Colon (tissue), 2 donors: ENCODE measurements around the gene RPEL1.

ENCODE experiments used
- FAIRE-seq: peaks from 2 replicates; lab custom pipeline; 2012; peaks lifted over from hg19 to GRCh38; lab: Jason Lieb, UNC
- donor health status: control.
- donor health status: control.

RPEL1 gene

DNA sequence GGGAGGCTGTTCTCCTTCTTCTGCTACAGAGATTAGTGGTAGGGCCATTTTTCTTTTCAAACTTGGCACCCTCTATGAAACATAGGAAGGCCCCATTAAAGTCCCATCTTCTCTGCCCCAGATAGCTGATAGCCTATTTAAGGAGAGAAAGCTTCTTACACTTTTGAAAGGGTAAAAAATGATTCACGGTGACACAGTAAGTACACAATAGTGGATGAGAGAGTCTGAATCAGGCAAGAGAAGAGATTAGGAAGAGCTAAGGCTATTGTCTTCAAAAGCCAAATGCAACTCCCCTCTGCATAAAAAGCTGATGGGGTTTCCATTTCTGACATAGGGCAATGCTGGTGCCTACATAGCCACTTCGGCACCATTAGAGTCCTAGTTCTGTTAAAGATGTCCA, 34.8 kb downstream of the RPEL1 start:
- no peak for FAIRE-seq

DNA sequence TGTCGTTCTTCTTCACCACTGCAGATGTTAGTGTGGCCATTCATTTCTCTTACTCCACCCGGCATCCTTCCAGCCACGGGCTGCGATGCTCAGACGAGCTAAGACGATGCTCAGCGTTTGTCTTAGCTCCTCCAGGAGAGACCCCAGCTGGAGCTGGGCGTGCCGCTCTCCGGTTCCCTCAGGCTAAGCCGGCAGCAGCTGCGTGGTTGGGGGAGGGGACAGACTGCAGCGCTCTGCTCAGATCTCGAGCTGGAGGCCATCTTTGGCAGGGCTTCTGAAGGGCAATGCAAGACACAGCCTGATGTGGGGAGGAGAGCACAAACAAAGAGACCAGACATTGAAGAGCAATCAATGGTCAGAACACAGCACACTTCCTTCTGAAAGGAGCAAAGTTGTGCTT, 36.1 kb downstream of the RPEL1 start:
- no peak for FAIRE-seq

DNA sequence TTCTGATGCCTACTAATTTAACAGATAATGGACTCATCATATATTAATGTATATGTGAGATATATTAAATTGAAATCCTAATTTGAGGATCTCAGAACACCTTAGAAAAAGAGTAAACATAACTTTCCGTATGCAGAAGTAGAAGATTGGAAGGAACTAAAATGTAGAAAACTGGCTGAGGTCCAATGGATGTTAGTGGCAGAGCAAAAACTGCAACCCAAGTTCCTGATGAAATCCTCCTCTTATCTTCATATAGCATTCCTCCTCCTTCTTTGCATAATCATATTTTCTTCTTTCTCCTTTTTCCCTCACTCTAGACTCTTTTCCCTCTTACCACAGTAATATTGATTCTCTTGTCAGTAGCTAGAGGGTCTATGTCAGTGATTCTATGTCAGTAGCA, 37.3 kb downstream of the RPEL1 start:
- FAIRE-seq: no peak

DNA sequence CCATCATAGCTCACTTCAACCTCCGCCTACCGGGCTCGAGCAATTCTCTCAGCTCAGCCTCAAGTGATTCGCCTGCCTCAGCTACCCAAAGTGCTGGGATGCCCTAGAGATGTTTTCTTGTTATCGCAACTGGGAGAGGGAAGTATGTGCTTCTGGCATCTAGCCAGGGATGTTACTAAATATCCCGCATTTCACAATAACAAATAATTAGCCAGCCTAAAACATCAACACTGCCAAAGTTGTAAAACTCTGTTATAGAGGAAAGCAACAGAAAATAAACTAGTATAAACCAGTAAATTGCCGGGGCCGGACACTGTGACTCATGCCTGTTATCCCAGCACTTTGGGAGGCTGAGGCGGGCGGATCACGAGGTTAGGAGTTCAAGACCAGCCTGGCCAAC, 38.5 kb downstream of the RPEL1 start:
- no peak for FAIRE-seq

DNA sequence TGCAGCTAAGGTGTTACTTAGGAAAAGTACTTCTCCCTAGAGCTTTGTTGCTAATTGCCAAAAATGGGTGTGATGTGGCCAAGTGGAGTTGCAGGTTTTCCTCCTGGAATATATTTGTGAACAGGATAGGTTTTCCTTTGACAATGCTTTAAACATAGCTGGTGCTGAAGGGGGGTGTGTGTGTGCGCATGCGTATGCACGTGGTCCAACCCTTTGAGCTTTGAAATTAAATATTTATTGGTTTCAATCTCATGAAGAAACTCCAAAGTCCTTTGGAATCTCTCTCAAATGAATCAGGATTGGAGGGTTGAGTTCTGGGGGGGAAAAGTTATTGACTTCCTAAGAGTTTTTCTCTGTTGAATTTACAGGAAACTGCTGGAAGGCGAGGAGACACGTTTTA, 42.3 kb downstream of the RPEL1 start:
- no peak for FAIRE-seq

DNA sequence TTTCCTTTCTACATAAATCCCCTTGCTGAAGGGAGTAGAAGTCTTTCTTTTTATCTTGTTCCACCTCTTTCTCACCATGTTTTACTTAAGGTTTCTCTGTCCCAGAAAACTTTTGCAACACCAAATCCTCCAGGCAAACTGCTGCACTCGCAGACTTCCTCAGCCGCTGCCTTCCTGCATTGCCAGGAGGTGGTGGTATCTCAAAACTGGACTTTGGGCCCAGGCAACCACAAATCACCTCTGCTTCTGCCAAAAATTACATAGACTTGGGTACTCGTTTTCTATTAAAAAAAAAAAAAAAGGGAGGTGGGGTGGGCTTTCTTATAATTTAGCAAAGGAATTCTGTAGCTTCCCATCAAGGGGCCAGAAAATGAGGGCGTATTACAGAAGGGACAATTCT, 45.9 kb downstream of the RPEL1 start:
- FAIRE-seq: no peak

DNA sequence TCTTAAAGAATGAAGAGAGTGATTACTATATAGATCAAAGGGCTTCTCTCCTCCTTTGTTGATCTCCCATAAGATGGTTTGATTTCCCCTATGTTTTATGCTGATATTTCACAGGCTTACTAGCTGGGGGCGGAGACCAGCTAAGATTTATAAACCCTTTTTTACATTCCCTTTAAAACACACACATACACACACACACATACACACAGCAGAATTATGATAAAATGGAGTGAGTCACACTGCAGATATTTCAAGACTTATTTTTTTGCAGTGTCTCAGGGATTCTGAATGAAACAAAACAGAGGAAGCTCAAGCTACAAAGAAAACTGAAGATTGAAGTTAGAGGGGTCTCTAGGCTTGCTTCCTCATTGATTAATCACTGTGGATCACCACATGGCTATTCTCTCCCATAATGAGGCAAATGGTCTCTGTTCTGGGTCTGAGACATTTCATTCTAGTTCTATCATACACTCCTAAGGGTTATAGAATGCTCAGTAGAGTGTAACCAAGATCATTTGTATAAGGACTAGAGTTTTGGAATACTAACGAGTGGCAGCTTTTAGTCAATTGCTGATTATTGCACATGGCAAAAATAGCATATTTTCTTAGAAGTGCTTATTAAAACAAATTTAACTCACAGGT, 49.8 kb downstream of the RPEL1 start:
- no peak for FAIRE-seq
